A549 (cell line): ENCODE measurements around the gene CDK18. TPM values are rescaled to one million over a fixed set of nuclear protein-coding genes. Genes with fewer than 3 reads are reported as not detected.

Experiments used
- ATAC-seq, 2 experiments: fragments of 200-7000 bp in 1 of 2; fragments of >200 bp in 1 of 2; cut with Nextera tagmentation in 1 of 2; cut with Tn5 transposase in 1 of 2; 3 replicates each; pipeline versions ENCODE4 v1.8.0 to v1.9.1; 2018 to 2020; ENCODE audit warnings: mild to moderate bottlenecking in 1 of 2, moderate library complexity in 1 of 2
- CTCF ChIA-PET: fragments of 300-600 bp; sonication (Branson Sonifier 250); formaldehyde crosslinking; extraction: SDS; loops from one replicate; lab custom pipeline; 2021; ENCODE audit warnings: antibody characterized with exemption, inconsistent platforms; lab: Yijun Ruan, JAX
- POLR2A ChIA-PET: fragments of 350-600 bp; formaldehyde crosslinking; extraction: SDS; loops from one replicate; lab custom pipeline; 2021; ENCODE audit warnings: antibody characterized with exemption, inconsistent platforms; lab: Yijun Ruan, JAX
- DNase-seq, 2 experiments: peaks; one replicate each; pipeline versions ENCODE4 v3.0.0 to v3.0.0-alpha.2; 2011 to 2016; ENCODE audit warnings: low read depth in 1 of 2, low spot score in 1 of 2
- FAIRE-seq: peaks from 2 replicates; lab custom pipeline; 2011; peaks lifted over from hg19 to GRCh38; lab: Jason Lieb, UNC
- H3K27ac ChIP-seq, 2 experiments: fragments of >200 bp; sonication (Bioruptor Twin); formaldehyde crosslinking; 3 replicates each; pipeline ENCODE4 v1.5.1; 2016 to 2017
- H3K4me1 ChIP-seq: fragments of >200 bp; sonication (Bioruptor Twin); formaldehyde crosslinking; 3 replicates; pipeline ENCODE4 v1.6.1; 2016
- H3K4me2 ChIP-seq: fragments of >200 bp; sonication (Bioruptor Twin); formaldehyde crosslinking; 3 replicates; pipeline ENCODE4 v1.6.1; 2016
- H3K4me3 ChIP-seq: fragments of >200 bp; sonication (Bioruptor Twin); formaldehyde crosslinking; 3 replicates; pipeline ENCODE4 v1.5.1; 2016
- H3K9me3 ChIP-seq: fragments of >200 bp; sonication (Bioruptor Twin); formaldehyde crosslinking; 3 replicates; pipeline ENCODE4 v1.6.1; 2016
- CBX8 ChIP-seq: fragments of 200-600 bp; sonication (generic); IDR thresholded peaks from 2 replicates; pipeline ENCODE4 v1.6.1; 2016
- E2F6 ChIP-seq: IDR thresholded peaks from 2 replicates; pipeline ENCODE4 v1.6.1; 2012; ENCODE audit warnings: low read depth, borderline replicate concordance
- EHF ChIP-seq: fragments of 250-450 bp; sonication (Bioruptor Pico); IDR thresholded peaks from 2 replicates; pipeline ENCODE4 v1.5.0; 2020; ENCODE audit warnings: mild to moderate bottlenecking
- EP300 ChIP-seq, 2 experiments: fragments of >200 bp; sonication (Bioruptor Twin); formaldehyde crosslinking; IDR thresholded peaks; 2 replicates in 1 of 2; 3 replicates in 1 of 2; pipeline ENCODE4 v1.6.1; 2016 to 2017
- ESRRA ChIP-seq: fragments of 150-350 bp; IDR thresholded peaks from 2 replicates; pipeline ENCODE4 v1.6.1; 2014; ENCODE audit warnings: mild to moderate bottlenecking, low read length, borderline replicate concordance
- GATA3 ChIP-seq: IDR thresholded peaks from 2 replicates; pipeline ENCODE4 v1.6.1; 2012; ENCODE audit warnings: borderline replicate concordance
- HEYL ChIP-seq: fragments of 250-450 bp; sonication (Bioruptor Pico); IDR thresholded peaks from 2 replicates; pipeline ENCODE4 v1.8.0; 2021; ENCODE audit warnings: mild to moderate bottlenecking, moderate library complexity
- HOXA7 ChIP-seq: fragments of 250-450 bp; sonication (Bioruptor Pico); IDR thresholded peaks from 2 replicates; pipeline ENCODE4 v1.5.0; 2020; ENCODE audit warnings: mild to moderate bottlenecking, moderate library complexity
- JUN ChIP-seq, 2 experiments: fragments of >200 bp; sonication (Bioruptor Twin); formaldehyde crosslinking; IDR thresholded peaks; 2 replicates in 1 of 2; 3 replicates in 1 of 2; pipeline ENCODE4 v1.6.1; 2016 to 2017
- KDM1A ChIP-seq: fragments of 200-600 bp; sonication (generic); IDR thresholded peaks from 2 replicates; pipeline ENCODE4 v1.6.1; 2016; ENCODE audit warnings: low read depth, mild to moderate bottlenecking
- MAX ChIP-seq: IDR thresholded peaks from 2 replicates; pipeline ENCODE4 v1.6.1; 2012
- NR3C1 ChIP-seq: fragments of >200 bp; sonication (Bioruptor Twin); formaldehyde crosslinking; IDR thresholded peaks from 3 replicates; pipeline ENCODE4 v1.6.1; 2017
- RCOR1 ChIP-seq: fragments of 150-350 bp; IDR thresholded peaks from 2 replicates; pipeline ENCODE4 v1.6.1; 2014; ENCODE audit warnings: antibody characterized with exemption, low read length, low read depth
- SMC3 ChIP-seq: fragments of >200 bp; sonication (Bioruptor Twin); formaldehyde crosslinking; IDR thresholded peaks from 3 replicates; pipeline ENCODE4 v1.6.1; 2018; ENCODE audit warnings: inconsistent platforms
- TP53 ChIP-seq: fragments of 250-450 bp; sonication (Bioruptor Pico); IDR thresholded peaks from 2 replicates; pipeline ENCODE4 v1.5.0; 2021; ENCODE audit warnings: mild to moderate bottlenecking, moderate library complexity
- ZC3H11A ChIP-seq: fragments of 450-650 bp; IDR thresholded peaks from 2 replicates; pipeline ENCODE4 v1.6.1; 2014; ENCODE audit warnings: antibody characterized with exemption, mild to moderate bottlenecking
- WGBS: methylation state at CpG from one replicate; pipeline ENCODE4 v1.1.6; 2017; ENCODE audit errors: missing lambda C conversion rate; 5-methylcytosine and 5-hydroxymethylcytosine counted together
- polyA plus RNA-seq, 4 experiments: library from polyadenylated mRNA; depleted of rRNA in 3 of 4; stranded (reverse); fragments of >200 nt; fragmentation: RNase III in 1 of 4; extraction: RNeasy Plus Mini Kit Qiagen cat#74134 plus additional on column Dnase treatment in 1 of 4; gene quantifications; 2 replicates in 3 of 4; 3 replicates in 1 of 4; pipeline ENCODE4 v1.2.3, GENCODE V29; 2011 to 2017
- TF ChIP-seq, protein P1 (sequence below): IDR thresholded peaks from 2 replicates; pipeline ENCODE4 v1.6.1; 2012
- TF ChIP-seq, protein P2 (sequence below): fragments of >200 bp; sonication (Bioruptor Twin); formaldehyde crosslinking; IDR thresholded peaks from 3 replicates; pipeline ENCODE4 v1.5.1; 2016

Gene CDK18
- polyA plus RNA-seq, 2 of the 4 experiments (the other 2 are of a cell fraction), result 0.75 to 2.0 TPM

- Histone ChIP-seq H3K9me3 (no peaks in the 10 kb centered on the region), H3K4me2 (peak overlapping the region; percentile 98), H3K27ac (peak overlapping the region; percentile 72 to 83), H3K4me3 (peak overlapping the region; percentile 65), H3K4me1 (peaks cover 6% of the 10 kb centered on the region; the same call in 1 of the 3 replicates)
- TF ChIP-seq JUN (IDR thresholded peaks at IDR 0.05) (no peak), HEYL (no peak), MAX (no peak; the same call in 1 of the 2 replicates), GATA3 (no peak), CBX8 (no peak), E2F6 (no peak), HOXA7 (CRISPR knock-in tag) (no peak), ZC3H11A (no peak), ESRRA (no peak), RCOR1 (no peak), TP53 (CRISPR knock-in tag) (no peak), SMC3 (no peak), EP300 (IDR thresholded peaks at IDR 0.05) (no peak), EHF (CRISPR knock-in tag) (no peak)
- TF ChIP-seq, protein P1, sequence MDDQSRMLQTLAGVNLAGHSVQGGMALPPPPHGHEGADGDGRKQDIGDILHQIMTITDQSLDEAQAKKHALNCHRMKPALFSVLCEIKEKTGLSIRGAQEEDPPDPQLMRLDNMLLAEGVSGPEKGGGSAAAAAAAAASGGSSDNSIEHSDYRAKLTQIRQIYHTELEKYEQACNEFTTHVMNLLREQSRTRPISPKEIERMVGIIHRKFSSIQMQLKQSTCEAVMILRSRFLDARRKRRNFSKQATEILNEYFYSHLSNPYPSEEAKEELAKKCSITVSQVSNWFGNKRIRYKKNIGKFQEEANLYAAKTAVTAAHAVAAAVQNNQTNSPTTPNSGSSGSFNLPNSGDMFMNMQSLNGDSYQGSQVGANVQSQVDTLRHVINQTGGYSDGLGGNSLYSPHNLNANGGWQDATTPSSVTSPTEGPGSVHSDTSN, result no peak
- TF ChIP-seq, protein P2, sequence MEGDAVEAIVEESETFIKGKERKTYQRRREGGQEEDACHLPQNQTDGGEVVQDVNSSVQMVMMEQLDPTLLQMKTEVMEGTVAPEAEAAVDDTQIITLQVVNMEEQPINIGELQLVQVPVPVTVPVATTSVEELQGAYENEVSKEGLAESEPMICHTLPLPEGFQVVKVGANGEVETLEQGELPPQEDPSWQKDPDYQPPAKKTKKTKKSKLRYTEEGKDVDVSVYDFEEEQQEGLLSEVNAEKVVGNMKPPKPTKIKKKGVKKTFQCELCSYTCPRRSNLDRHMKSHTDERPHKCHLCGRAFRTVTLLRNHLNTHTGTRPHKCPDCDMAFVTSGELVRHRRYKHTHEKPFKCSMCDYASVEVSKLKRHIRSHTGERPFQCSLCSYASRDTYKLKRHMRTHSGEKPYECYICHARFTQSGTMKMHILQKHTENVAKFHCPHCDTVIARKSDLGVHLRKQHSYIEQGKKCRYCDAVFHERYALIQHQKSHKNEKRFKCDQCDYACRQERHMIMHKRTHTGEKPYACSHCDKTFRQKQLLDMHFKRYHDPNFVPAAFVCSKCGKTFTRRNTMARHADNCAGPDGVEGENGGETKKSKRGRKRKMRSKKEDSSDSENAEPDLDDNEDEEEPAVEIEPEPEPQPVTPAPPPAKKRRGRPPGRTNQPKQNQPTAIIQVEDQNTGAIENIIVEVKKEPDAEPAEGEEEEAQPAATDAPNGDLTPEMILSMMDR, result no peak
- POLR2A ChIA-PET, result no interaction called here
- CTCF ChIA-PET, result interaction anchor here (0.6 to 13.3 kb wide), 8 partner anchors 9 to 255 kb away, joined by 3 to 134 read pairs (median 3); no protein-coding TSS in a partner anchor
- DNase-seq (peak in 1 of 2 experiments; percentile 41), ATAC-seq (peak in 1 of 2 experiments; percentile 22; a peak in 3 of 6 replicates), FAIRE-seq (no peak)
- 45% methylated on average over 17 of the region's 18 CpGs for WGBS
These were observed 734 bp downstream of the CDK18 start for GRCh38 chr1:205505076-205505729.

DNA sequence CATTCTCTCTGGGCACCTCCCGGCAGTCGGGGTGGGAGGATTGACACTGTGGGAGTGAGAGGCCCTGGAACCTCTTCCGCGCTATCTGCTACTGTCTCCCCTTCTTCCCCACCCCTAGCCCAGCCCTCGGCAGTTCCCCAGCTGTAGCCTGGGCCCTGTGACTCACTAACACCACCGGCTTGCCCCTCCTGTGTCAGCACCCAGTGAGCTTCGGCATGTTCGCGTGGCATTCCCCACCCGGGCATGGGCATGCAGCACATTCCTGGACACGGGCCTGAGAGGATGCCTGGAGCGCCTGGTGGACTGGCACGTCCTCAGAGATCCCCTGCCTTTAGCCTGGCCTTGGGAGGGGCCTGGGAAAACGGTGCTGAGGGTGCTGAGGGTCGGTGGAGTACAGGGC, 1.3 kb downstream of the CDK18 start:
- DNase-seq (no peak), FAIRE-seq (no peak), ATAC-seq (no peak)
- ChIA-PET CTCF (interaction anchor here (1.0 to 13.3 kb wide), 6 partner anchors 8 to 180 kb away, joined by 3 to 134 read pairs (median 5); no protein-coding TSS in a partner anchor), POLR2A (no interaction called here)
- no peak overlapping the region for H3K4me3 ChIP-seq
- no peaks in the 10 kb centered on the region for H3K9me3 ChIP-seq
- H3K4me1 ChIP-seq, result peaks cover 6% of the 10 kb centered on the region; the same call in 1 of the 3 replicates
- WGBS, result 74% methylated on average over 12 of the region's 15 CpGs
- TF ChIP-seq CBX8, result no peak
- no peak overlapping the region; the same call in 2 of the 3 replicates for H3K4me2 ChIP-seq
- H3K27ac ChIP-seq, result no peak overlapping the region

DNA sequence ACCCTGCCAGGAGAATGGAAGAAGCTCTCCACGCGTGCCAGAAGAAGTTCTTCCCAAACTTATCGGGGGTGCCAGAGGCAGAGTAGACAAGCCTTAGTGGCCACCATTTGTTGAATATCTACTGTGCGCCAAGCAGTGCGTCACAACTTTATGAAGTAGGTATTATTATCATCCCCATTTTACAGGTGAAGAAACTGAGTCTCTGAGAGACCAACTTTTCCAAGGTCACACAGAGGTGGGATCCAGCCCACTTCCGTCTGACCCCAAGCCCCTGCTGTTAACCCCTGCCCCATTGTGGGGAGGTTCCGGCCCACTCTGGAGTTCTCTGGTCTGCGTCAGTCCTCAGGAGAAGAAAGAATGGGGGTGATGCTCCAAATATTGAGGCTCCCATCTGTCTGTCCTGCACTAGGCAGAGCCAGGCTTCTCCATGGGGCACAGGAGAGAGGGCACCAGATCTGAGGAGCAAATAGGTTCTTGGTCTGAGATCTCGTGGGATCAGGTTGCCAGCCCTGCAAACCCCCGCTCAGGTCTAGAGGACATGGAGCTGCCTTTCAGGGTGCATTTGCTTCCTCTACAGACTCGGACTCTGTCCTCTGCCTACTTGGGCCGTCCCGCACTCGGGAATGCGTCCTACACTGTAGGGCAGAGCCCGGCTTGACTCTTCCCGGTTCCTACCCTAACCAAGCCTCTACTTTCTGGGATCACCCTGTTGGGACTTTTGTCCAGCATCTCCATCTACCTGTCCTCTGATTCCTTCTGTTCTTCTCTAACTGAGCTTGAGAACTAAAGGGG, 2.1 kb downstream of the CDK18 start:
- ChIA-PET CTCF (interaction anchor here (0.6 to 13.3 kb wide), 10 partner anchors 9 to 181 kb away, joined by 3 to 134 read pairs (median 4); no protein-coding TSS in a partner anchor), POLR2A (no interaction called here)
- FAIRE-seq (no peak), ATAC-seq (no peak), DNase-seq (no peak)
- TF ChIP-seq NR3C1 (no peak), KDM1A (peak; percentile 30; the same call in 1 of the 2 replicates)
- Histone ChIP-seq H3K9me3 (no peaks in the 10 kb centered on the region), H3K4me3 (no peak overlapping the region), H3K4me2 (no peak overlapping the region), H3K27ac (no peak overlapping the region), H3K4me1 (peaks cover 6% of the 10 kb centered on the region; the same call in 1 of the 3 replicates)
- WGBS, result 90% methylated on average over 17 of the region's 17 CpGs
